ENCODE results near the gene RER1.
A peak's percentile ranks its signal among the peaks of the same experiment; 100 is the strongest.
"Not testable (repeated sequence)": the region's sequence is repeated elsewhere in the genome, so short reads cannot be mapped to it uniquely, and the experiment has no call there.

The RER1 gene

GRCh38 chr1:2431103-2431502 is 39.5 kb downstream of the RER1 start:
- no peak for DNase-seq

GRCh38 chr1:2431518-2431917 is 39.9 kb downstream of the RER1 start:
- DNase-seq = no peak

GRCh38 chr1:2432441-2432844 is 40.8 kb downstream of the RER1 start:
- DNase-seq = no peak

GRCh38 chr1:2433196-2433595 is 41.6 kb downstream of the RER1 start:
- DNase-seq = no peak

GRCh38 chr1:2433936-2434655 is 42.5 kb downstream of the RER1 start:
- no peak for DNase-seq

- DNase-seq = no peak
Measured at GRCh38 chr1:2435091-2435490, 43.5 kb downstream of the RER1 start.

GRCh38 chr1:2435746-2436355 is 44.2 kb downstream of the RER1 start:
- DNase-seq = no peak

- no peak for DNase-seq
Measured at GRCh38 chr1:2436876-2437275, 45.2 kb downstream of the RER1 start.

- DNase-seq = no peak
Measured at GRCh38 chr1:2437617-2438016, 46.0 kb downstream of the RER1 start.

GRCh38 chr1:2438038-2438437 is 46.4 kb downstream of the RER1 start:
- DNase-seq = no peak

GRCh38 chr1:2438641-2439040 is 47.0 kb downstream of the RER1 start:
- DNase-seq = no peak

- DNase-seq = no peak
Measured at GRCh38 chr1:2439369-2439768, 47.7 kb downstream of the RER1 start.

GRCh38 chr1:2440346-2440745 is 48.7 kb downstream of the RER1 start:
- DNase-seq = not testable (repeated sequence)

GRCh38 chr1:2441746-2442145 is 50.1 kb downstream of the RER1 start:
- DNase-seq = no peak

GRCh38 chr1:2442661-2443060 is 51.0 kb downstream of the RER1 start:
- no peak for DNase-seq

GRCh38 chr1:2443277-2444137 is 51.9 kb downstream of the RER1 start:
- DNase-seq = peak; percentile 10 to 17

GRCh38 chr1:2444138-2444591 is 52.5 kb downstream of the RER1 start:
- DNase-seq = no peak

GRCh38 chr1:2445162-2445822 is 53.7 kb downstream of the RER1 start:
- DNase-seq = no peak

- DNase-seq = no peak
Measured at GRCh38 chr1:2445823-2446215, 54.2 kb downstream of the RER1 start.

GRCh38 chr1:2446394-2446793 is 54.8 kb downstream of the RER1 start:
- DNase-seq = no peak

GRCh38 chr1:2446861-2447260 is 55.2 kb downstream of the RER1 start:
- DNase-seq = no peak

GRCh38 chr1:2447276-2448097 is 55.8 kb downstream of the RER1 start:
- no peak for DNase-seq

Measured in stimulated activated CD4-positive, alpha-beta T cell treated with anti-CD3 and anti-CD28 coated beads, Interleukin-2, amount 100 ng/mL, for 48 hours (primary cell).